Activated naive CD8-positive, alpha-beta T cell treated with anti-CD3 and anti-CD28 coated beads, Interleukin-2, amount 50 U/mL, for 16 hours (primary cell): ENCODE measurements around the gene CLBA1.

Experiments used
- DNase-seq: peaks from one replicate; pipeline ENCODE4 v3.0.0-alpha.2; 2020; ENCODE audit warnings: low read depth, low spot score

CLBA1 gene

DNA sequence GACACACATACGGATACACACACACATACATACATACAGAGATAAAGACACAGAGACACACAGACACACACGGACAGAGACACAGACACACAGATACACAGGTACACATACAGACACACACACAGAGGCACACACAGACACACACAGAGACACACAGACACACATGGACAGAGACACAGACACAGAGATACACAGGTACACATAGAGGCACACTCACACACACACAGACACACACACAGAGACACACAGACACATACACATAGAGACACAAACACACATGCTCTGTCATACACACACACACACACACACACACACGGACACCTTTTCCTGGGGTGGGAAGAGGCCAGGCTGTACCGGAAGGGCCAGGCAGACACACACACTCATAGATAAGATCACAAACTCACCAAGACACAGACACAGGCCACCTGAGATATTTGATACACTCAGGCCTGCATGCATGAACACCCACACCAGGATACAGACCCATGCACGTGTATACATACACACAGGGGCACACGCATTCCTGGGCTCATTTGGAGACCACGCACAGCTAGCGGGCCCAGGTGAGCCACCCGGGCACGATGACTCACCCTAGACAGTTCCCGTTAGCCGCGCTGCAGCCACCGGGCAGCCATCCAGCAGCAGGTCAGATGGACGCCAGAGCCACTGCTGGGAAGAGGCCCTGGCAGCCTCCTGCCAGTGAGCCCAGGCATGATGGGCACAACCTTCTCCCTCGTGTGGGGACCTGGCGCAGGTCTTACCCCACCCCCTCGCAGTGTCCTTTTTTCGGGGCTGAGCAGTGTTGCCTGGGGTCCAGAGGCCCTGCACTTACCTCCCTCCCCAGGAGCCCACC lies 5.6 kb upstream of the CLBA1 start:
- DNase-seq = no peak

DNA sequence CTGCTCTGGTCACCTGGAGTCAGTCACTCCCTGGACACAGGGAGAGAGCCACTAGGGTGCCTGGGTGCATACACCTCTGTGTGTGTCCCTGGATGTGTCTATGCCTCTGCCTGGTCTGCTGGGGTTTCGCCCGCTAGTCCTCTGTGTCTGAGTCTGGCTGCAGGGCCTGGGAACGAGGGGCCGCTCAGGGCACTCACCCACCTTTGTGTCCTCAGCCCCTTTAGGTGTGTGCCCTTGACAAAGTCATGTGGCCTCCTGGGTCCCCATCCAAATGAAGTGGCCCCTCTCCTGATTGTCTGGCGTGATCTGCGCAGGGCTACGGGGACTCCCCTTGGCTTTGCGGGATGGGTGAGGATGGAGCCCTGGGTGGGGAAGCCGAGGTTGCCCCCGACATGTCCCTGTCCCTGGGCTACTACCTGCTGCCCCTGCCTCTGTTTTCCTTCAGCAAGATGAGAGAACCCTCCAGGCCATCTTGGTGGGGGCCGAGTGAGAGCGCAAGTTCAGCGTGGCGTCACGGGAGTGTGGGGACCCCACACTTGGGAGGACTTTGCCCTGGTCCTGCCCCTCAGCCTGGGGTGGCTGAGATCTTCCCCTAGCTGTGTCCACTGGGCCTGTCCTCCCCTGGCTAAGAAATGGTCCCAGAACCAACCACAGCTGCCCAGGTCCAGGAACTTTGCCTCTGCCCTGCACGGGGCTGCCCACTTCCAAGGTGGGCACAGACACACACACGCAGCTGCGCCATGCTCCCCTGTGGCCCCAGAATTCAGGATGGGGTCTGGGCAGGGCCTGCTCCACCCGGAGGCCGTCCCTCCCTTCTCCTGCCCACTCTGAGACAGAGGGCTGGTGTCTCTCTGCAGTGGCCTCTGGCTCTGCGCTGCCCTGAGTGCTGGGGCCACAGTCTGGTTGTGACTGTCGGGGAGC lies 4.7 kb upstream of the CLBA1 start:
- no peak for DNase-seq

DNA sequence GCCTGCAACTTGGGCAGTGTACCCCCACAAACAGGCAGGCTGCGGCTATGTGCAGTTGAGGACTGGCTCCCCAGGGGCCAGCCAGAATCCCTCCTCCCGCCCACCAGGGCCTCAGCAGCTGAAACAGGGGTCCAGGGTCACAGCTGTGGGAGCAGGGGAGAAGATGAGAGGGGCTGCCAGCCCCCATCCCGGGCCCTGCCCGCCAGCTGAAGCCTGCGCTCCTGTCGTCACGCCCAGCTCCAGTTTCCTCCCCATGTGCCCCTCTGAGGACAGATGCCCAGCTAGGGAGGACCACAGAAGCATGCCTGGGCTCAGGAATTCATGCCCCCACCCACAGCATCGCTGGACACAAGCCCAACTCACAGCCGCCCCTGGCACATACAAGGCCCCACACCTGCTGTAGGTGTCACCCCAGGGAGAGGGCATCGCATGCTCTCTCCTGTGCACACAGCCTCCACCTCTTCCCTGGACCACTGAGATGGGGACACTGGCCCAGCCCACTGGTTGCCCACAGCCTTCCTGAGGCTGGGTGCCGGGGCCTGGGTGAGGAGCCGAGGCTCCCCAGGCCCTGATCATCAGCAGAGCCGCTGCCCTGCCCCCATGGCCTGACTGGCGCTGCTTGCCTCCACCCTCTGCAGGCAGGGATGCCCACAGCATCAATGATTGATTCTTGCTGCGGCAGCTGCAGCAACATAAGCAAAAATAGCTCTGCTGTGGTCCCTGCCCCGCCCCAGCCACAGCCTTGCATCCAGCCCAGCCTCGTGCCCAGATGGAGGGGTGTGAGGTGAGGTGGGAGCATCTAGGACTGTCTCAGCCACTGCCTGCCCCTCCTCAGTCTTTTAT lies 3.7 kb upstream of the CLBA1 start:
- no peak for DNase-seq

DNA sequence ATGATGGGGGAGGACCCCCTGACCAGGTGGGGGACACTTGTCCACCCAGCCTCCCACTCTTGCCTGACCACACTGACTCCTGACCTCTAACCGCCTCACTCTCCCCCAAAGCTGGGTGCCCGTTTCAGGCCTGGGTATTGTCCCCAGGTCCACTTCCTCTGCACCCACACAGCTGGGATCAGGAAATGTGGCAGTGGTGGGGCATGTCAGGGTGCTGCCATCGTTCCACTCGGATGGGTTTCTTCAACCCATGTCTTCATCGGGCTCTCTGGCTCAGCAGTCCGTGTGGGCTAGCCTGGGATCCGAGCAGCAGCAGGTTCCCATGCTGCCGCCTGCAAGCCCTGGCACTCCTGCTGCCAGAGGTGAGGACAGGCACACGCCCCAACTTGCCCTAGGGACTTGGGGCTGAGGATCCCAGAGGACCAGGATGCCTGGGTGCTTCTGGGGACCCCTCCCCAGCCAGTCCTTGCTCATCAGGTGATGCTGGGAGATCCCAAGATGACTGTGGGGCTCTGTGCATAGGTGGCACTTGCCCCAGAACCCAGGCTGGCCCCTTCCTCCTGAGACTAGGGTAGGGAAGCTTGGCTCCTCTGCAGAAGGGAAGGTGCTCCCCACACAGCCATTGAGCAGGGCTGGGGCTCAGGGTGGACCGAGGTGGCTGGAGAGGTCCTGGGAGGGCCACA lies 2.9 kb upstream of the CLBA1 start:
- DNase-seq = no peak

DNA sequence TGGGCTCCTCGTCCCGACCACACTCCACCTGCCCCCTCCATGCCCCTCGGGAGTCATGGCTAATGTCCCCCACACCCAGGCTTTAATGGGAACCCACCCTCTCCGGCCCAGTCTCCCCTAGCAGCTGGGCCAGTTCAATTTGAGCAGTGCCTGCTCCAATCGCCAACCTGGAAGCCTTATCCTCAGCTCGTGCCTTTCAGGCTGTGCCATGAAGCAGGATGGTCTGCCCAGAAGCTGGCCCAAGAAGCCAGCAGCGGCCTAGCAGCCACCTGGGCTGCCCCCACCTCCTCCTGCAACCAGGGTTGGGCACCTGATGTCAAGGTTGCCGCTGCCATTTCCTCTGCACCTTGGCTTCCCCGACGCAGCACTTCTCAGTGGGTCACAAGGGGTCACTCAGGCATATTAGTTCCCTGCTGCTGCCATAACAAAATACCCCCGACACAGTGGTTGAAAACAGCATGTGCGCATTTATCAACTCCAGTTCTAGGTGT lies 2.3 kb upstream of the CLBA1 start:
- no peak for DNase-seq

DNA sequence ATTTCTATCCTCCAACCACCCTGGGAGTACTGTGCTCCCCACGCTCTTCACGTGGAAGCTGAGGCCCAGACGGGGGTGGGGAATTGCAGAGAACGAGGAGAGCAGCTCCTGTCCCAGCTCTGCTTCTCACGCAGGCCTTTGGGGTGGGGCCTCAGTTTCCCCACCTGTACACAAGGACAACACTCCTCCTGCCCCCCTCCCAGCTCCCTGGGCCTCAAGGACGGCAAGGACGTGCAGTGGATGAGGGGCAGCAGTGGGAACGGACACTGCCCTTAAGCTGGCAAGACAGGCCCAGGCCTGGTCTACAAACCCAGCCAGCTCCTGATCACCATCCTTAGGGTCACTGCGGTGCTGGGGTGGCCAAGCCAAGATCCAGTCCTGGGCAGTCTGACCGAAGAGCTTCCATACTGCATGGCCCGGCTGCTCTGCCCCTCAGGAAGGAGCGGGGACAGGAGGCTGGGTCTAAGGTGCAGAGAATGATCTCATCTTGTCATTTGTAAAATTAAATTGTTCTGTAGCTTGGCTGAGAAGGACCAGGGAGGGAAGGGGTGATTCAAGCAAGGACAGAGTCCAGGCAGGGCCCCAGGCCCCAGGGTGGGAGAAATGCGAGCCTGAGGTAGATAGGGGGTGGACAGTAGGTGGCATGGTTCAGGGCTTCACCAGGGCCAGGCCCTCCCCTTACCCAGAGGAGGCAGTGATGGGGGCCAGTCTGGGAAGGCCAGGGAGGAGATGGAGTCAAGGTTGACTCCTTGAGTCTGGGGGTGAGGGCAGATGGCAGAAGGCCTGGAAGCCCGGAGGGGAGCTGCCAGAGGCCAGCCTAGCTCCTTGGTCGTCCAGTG lies 1.3 kb upstream of the CLBA1 start:
- DNase-seq = no peak

DNA sequence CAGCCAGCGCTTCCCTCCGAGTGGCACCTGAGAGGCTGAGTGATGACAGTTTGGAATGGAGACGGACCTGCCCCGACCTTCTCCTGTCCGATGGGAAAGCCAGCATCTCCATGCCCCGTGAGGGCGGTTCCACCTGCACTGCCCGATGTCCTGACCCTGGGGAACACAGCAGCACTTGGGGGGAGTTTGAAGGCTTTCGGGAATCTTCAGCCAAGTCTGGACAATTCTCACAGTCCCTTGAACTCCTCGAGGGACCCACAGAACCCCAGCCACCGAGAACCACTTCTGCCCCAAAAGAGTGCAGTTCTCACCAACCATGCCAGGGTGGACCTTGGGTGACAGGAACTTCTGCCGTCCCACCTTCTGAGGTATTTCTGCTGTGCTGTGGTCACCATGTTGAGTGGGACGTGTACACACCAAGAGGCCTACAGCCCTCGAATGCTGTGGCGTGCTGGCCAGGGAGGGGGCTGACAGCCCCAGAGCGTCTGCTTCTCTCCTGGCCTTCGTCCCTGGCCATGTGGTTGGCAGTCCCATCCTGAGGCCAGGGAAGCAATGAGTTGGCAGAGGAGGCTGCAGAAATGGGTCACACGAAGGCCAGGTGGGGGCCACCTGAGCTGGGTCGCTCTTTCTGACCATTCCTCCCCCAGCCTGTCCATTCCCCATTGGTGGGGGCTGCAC lies 1.0 kb downstream of the CLBA1 start:
- DNase-seq = no peak

DNA sequence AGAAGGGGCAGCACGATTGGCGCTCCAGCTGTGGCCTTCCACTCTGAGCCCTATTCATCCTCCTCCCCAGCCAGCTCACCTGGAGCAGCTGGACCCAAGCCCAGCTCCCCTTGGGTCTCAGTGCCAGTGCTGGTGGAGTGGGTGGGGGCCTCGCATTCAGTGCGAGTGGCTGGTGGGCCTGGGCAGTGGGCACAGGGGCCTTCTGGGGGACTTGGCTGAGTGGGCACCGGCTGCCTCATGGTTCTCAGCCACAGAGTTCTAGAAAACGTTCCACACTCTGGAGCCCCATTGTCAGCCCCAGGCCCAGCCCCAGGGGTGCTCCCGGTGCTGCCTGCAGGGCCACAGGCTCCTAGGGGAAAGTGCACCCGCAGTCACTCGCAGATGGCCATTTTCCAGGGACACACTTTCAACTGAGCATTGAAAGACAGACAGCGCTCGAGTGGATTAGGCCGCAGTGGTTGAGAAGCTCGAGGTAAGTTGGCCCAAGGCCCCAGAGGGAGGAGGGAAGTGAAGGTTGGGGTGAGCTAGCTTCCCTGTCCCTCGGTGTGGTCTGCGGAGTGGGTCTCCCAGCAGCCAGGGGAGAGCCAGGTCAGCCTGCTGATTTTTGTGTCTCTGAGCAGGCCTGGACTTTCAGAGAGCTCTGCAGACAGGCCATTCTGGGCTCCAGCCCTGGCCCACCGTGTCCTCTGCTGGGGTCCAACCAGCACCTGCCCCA lies 3.8 kb downstream of the CLBA1 start:
- no peak for DNase-seq

DNA sequence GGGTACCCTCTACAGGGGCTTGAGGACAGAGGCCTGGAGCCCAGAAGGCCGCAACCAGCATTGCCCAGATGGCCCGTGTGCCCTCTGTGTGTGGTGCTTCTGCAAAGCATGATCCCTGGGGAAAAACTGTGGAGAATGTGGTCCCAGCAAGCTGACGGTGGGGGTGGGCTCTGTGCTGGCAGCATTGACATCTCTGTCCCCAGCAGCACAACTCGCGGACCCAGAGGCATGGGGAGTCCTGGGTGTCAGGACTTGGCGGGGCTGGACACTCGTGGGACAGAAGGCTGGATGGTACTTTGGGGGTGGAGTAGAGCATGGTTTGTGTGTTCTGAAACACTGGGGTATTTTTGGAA lies 4.3 kb downstream of the CLBA1 start:
- no peak for DNase-seq

DNA sequence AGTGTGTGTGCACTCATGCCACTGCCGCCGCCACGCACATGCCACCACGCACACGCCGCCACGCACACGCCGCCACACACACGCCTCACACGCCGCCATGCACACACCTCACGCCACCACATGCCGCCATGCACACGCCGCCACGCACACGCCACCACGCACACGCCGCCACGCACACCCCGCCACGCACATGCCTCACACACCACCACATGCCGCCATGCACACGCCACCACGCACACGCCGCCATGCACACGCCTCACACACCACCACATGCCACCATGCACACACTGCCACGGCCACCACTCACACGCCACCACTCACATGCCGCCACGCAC lies 6.3 kb downstream of the CLBA1 start:
- DNase-seq = no peak

DNA sequence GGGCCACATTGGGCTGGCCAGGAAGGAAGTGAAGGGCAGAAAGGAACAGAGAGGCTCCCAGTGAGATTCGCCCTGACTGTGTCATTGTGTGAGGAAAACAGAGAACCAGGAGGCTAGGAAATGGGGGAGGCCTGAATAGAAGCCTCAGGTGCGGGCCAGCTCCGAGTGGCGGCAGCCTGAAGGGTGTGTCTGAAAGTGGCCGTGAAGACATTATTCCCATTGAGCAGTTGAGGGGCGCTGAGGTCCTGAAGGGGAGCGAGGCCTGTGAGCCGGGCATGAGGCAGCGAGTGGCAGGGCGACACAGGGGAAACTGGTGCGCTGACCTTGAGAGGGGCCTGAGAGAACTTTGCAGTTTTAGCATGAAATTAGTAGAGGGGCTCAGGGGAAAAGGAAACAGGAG lies 6.9 kb downstream of the CLBA1 start:
- no peak for DNase-seq

DNA sequence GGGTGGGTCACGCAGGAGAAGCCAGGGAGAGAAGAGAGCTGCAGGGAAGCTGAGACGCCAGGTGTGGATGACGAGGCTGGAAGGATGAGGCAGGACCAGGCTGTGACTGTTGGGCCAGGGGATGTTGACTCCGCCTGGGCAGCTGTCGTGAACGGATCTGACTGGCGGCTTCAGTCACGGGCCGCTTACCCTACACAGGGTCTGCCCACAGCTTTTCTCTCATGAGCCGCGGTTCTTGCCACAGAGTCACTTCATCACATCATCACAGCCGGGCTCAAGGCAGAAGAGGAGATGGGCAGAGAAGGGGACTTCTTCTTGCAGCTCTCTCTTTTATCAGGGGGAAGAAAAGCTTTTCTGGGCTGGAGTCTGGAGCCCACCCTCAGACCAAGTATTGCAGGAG lies 7.7 kb downstream of the CLBA1 start:
- DNase-seq = no peak

DNA sequence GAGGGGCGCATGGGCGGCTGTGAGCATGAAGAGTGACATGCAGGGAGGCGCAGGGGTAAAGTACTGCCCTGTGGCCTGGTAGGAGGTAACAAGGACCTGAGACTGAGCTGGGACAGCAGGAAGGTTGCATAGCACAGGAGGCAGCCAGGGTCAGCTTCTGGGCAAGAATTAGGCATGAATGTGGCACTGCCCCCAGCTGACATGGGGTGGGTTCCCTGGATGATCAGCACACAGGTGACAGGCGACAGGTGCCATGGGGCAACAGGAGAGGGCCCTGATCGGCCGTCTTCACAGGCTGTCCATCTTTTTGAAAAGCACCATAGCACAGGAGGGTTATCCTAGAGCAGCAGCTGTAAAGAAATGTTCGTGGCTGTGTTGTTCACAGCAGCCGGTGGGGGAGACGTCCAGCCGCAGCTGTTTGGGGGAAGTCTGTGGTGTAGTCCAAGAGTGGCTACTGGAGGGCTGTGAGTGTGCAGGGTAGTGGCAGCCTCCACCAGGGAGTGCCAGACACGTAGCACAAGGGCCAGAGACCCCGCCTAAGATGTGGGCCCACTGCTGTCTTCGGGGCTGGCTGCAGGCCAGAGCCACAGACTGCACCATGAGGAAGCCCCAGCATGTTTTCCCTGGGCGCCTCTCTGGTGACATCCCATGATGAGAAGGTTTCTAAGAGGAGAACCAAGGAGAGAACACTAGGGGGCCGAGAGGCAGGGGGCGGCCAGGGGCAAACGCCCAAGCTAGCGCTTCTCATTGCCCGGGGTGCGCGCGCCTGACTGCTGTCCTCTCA lies 8.4 kb downstream of the CLBA1 start:
- DNase-seq = no peak

DNA sequence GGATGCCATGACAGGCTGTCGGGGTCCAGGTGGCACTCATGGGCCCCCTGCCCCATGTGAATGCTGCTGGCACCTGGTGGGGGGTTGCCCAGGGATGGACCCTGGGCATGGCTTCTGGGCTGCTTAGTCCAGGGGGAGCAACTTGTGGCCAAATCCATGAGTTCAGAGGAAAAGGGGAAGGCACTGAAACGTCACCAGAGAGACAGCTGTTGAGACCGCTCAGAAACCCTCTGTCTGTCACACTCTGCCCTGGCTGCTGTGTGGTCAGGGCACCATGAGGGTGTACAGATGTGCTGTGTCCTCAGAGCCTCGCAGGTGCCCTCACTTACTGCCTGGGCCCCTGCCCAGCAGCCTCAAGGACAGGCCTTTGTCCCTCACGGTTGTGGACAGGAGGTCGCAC lies 9.4 kb downstream of the CLBA1 start:
- DNase-seq = no peak

DNA sequence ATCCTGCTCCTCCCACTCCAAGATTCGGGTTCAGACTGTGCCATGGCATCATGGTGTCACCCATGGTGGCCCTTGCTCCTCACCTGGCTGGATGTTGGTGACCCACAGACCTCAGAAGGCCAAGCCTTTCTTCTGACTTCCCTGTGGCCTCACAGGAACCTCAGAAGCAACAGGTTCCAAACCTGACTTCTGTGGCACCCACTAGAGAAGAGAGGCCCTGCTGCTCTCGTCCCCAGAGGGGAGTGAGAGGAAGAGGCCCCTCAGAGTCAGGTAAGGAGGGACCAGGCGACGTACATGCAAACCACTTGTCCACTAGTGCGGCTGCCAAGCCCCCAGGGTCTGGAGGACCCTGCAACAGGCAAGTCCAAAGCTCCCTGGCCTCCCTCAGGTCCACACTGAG lies 10.4 kb downstream of the CLBA1 start:
- no peak for DNase-seq

DNA sequence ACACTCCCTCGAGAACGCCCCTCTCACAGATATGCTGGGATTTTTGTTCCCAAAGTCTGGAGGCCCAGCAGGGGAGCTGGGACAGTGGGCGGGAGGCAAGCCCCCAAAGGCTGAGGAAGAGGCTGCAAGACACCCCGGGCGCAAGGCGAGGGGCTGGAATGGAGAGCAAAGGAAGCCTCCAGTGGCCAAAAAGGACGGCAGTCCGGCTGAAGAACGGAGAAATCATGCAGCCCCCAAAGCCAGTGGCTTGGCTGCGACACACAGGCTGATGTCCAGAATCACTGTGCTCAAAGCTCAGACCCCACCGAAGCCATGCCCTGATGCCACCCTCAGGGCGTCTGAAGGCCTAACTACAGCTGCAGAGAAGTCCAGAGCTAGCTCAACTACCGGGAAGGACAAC lies 10.9 kb downstream of the CLBA1 start:
- DNase-seq = no peak

DNA sequence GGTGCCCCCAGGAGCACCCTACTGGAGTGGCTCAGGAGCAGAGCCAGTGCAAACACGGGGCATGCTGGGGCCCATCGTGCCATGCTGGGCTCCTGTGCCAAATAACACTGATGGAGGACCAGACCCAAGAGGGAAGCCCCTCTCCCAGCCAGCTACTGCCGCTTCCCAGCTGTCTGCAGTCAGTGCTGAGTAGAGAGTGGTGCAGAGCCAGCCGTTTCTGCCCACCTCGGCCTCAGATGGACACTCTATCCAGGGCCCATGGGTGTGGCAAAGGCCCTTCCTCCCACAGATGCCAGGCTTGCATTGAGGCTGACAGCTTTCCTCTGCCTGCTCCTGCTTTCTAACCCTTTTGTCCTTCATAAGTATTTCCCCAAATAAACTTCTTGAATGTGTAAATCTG lies 13.2 kb downstream of the CLBA1 start:
- DNase-seq = no peak

DNA sequence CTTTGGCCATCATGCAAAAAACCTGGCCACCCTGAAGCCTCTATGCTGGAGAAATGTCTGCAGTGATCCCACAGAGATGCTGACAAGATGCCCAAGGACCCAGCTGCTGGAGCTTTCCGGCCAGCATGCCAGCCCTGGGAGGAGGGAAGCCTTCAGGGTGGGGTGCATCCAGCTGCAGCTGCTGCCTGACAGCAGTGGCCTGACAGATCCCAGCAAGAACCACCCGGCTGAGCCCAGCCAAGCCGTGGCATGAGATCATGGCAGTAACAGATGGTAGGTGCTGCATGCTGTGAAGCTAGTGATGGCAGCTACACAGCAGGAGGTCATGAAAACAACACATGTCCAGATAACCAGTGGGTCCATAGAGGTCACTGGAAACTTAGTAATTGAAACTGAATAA lies 13.8 kb downstream of the CLBA1 start:
- DNase-seq = no peak
